Type B pancreatic cell (in vitro differentiated cells): Measurements from ENCODE around the gene RARRES1. TPM values are rescaled to one million over a fixed set of nuclear protein-coding genes. Genes with fewer than 3 reads are reported as not detected.

Source experiments
- DNase-seq: peaks from one replicate; pipeline ENCODE4 v3.0.0; 2021; ENCODE audit warnings: mixed read lengths; ENCODE audit not compliant: unreplicated experiment; ENCODE audit errors: extremely low spot score
- H3K27ac Mint-ChIP-seq: 2 replicates; pipeline ENCODE4 v1.8.0; 2021; ENCODE audit warnings: mild to moderate bottlenecking, mixed read lengths
- H3K27me3 Mint-ChIP-seq: 2 replicates; pipeline ENCODE4 v1.8.0; 2021; ENCODE audit warnings: mixed read lengths
- H3K36me3 Mint-ChIP-seq: 2 replicates; pipeline ENCODE4 v1.8.0; 2021; ENCODE audit warnings: mixed read lengths
- H3K4me1 Mint-ChIP-seq: one replicate; pipeline ENCODE4 v1.8.0; 2021; ENCODE audit warnings: mixed read lengths; ENCODE audit not compliant: unreplicated experiment
- H3K4me3 Mint-ChIP-seq: 2 replicates; pipeline ENCODE4 v1.8.0; 2021; ENCODE audit warnings: mild to moderate bottlenecking, mixed read lengths
- H3K9me3 Mint-ChIP-seq: 2 replicates; pipeline ENCODE4 v1.8.0; 2021; ENCODE audit warnings: mixed read lengths
- total RNA-seq: library from RNA; stranded (reverse); gene quantifications from 2 replicates; pipeline ENCODE4 v1.2.1, GENCODE V29; 2021; ENCODE audit warnings: low replicate concordance
- TF ChIP-seq, protein P1 (sequence below): fragments of 200-600 bp; sonication (generic); conservative IDR thresholded peaks from 2 replicates; pipeline ENCODE4 v1.5.0; 2021; ENCODE audit warnings: antibody characterized with exemption, mild to moderate bottlenecking

Gene RARRES1
- total RNA-seq, 1 donor from 2014 or later = 15.9 TPM

- Mint-ChIP-seq H3K27me3 (no peaks in the 10 kb centered on the region), H3K9me3 (no peaks in the 10 kb centered on the region), H3K4me3 (no peak overlapping the region), H3K27ac (no peak overlapping the region), H3K36me3 (peaks cover 7% of the 10 kb centered on the region), H3K4me1 (peaks cover 13% of the 10 kb centered on the region)
- no peak for DNase-seq
- TF ChIP-seq, protein P1, sequence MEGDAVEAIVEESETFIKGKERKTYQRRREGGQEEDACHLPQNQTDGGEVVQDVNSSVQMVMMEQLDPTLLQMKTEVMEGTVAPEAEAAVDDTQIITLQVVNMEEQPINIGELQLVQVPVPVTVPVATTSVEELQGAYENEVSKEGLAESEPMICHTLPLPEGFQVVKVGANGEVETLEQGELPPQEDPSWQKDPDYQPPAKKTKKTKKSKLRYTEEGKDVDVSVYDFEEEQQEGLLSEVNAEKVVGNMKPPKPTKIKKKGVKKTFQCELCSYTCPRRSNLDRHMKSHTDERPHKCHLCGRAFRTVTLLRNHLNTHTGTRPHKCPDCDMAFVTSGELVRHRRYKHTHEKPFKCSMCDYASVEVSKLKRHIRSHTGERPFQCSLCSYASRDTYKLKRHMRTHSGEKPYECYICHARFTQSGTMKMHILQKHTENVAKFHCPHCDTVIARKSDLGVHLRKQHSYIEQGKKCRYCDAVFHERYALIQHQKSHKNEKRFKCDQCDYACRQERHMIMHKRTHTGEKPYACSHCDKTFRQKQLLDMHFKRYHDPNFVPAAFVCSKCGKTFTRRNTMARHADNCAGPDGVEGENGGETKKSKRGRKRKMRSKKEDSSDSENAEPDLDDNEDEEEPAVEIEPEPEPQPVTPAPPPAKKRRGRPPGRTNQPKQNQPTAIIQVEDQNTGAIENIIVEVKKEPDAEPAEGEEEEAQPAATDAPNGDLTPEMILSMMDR = no peak
Measured at GRCh38 chr3:158776531-158776930, 44.3 kb upstream of the RARRES1 start.

- Mint-ChIP-seq H3K36me3 (peaks cover 7% of the 10 kb centered on the region), H3K4me3 (no peak overlapping the region), H3K27me3 (no peaks in the 10 kb centered on the region), H3K9me3 (no peaks in the 10 kb centered on the region), H3K4me1 (peaks cover 15% of the 10 kb centered on the region), H3K27ac (no peak overlapping the region)
- no peak for DNase-seq
- TF ChIP-seq, protein P1 = no peak
Measured at GRCh38 chr3:158775426-158776410, 43.5 kb upstream of the RARRES1 start.

DNA sequence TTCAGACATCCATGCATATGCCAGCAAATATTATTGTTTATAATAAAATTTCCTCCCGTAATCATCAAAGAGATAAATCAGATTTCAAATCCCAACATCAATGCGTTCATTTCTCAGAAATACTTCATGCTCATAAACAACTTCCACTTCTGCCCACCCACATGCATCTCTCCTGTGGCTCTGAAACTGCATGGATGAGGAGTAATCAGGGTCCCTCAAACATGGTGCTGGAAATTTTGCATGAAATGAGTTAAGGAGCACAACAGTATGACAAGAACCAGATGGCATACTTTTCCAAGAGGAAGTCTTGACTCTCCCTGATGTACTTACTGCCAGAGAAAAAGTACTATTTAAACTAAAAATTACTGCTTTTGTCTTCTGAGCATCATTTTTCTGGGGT, 42.7 kb upstream of the RARRES1 start:
- H3K36me3 Mint-ChIP-seq = peaks cover 7% of the 10 kb centered on the region
- no peaks in the 10 kb centered on the region for H3K27me3 Mint-ChIP-seq
- H3K4me3 Mint-ChIP-seq = no peak overlapping the region
- TF ChIP-seq, protein P1 = no peak
- no peak overlapping the region for H3K27ac Mint-ChIP-seq
- no peaks in the 10 kb centered on the region for H3K9me3 Mint-ChIP-seq
- H3K4me1 Mint-ChIP-seq = peaks cover 22% of the 10 kb centered on the region
- no peak for DNase-seq

DNA sequence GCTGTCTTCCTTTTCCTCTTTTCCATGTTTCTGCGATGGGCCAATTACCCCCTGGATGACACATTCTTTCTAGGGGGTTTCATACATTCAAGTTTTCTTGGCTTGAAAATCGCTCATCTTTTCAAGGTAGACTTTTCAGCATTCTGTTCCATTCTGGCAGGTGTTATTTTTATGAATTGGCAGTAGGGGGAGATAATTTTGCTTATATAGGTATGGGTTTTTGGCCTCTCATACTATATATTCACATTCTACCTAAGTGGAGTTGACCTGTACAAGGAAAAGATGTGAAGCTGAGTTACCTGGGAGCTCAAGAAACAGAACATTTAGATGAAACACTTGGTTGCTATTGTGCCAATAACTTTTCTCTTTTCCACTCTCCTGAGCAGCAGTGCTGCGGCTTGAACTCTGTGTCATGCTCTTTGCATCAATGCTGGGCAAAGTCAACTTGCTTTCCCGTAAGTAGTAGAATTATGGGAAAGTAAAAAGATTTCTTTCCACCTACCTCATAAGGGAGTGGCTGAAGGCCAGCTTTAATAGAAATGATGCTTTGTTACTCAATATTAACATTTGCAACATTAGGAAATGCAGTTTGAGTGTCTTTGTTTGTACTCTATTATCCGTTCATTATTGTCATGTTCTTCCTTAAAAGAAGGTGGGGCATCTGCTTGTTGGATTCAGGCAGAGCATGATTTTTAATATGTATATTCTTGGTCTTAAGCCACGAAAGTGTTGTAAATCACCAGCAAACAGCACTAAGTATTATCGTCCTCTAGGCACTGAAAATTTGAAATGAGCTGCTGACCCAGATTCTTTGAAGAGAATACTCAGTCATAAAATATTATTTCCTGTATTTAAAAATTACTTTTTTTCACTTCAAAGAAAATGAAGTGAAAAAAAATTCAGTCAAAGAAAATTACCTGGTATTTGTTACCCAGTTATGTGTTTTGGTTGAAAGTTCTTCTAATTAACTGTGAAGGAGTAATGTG, 41.9 kb upstream of the RARRES1 start:
- Mint-ChIP-seq H3K27ac (no peak overlapping the region), H3K4me3 (no peak overlapping the region), H3K9me3 (no peaks in the 10 kb centered on the region), H3K4me1 (peaks cover 30% of the 10 kb centered on the region), H3K27me3 (no peaks in the 10 kb centered on the region), H3K36me3 (peaks cover 7% of the 10 kb centered on the region)
- DNase-seq = no peak
- TF ChIP-seq, protein P1 = no peak

DNA sequence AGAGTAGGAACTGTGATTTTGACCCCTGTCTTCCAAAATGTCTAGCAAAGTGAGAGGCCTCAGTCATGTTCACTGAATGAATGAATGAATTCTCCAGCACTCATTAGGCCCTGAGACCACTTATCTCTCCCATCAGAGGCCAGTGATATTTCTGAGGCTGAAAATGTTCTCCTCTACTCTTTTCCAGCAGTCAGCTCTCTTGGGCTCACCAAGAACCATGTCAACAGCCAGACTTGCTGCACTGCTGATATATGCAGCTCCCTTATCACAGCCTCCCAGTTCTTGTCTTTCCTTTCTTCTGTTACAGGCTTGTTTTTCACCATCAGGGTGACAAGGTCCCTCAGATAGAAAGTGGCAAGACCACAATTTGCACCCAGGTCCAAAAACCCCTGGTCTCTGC, 40.9 kb upstream of the RARRES1 start:
- Mint-ChIP-seq H3K36me3 (peaks cover 7% of the 10 kb centered on the region), H3K4me1 (peaks cover 39% of the 10 kb centered on the region), H3K27me3 (no peaks in the 10 kb centered on the region), H3K4me3 (no peak overlapping the region), H3K9me3 (no peaks in the 10 kb centered on the region), H3K27ac (no peak overlapping the region)
- DNase-seq = no peak
- TF ChIP-seq, protein P1 = no peak
